8988T (cell line): Measurements from ENCODE around the gene MED25.

Experiments used
- DNase-seq: peaks from one replicate; pipeline ENCODE4 v3.0.0; 2011

MED25 gene

DNA sequence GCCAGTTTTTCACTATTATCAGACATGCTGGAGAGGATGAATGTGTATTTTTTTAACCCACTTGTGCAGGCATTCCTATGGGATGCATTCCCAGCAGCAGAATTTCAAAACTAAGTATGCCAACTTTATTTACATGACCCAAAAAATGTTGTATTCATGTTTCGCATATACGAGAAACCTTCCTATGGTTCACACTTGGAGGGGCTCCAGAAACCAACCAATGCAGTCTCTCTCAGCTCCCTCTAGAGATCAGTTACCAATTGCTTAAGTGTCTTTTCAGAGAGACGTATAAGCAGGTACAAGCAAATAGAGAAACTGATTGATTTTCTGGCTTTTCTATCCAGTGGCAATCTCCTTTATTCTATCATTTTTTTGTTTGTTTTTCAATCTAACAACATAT is 27.3 kb downstream of the MED25 start:
- no peak for DNase-seq

DNA sequence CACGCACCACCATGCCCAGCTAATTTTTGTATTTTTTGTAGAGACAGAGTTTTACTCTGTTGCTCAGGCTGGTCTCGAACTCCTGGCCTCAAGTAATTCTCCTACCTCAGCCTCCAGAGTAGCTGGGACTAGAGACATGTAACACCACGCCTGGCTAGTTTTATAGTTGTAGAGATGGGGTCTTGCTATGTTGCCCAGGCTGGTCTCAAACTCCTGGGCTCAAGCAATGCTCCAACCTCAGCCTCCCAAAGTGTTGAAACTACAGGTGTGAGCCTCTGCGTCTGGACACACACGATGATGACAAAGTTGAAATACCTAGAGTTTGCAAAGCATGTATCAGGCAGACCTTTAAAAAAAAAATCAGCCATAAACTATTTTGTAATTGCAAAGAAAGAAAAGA is 28.3 kb downstream of the MED25 start:
- no peak for DNase-seq

DNA sequence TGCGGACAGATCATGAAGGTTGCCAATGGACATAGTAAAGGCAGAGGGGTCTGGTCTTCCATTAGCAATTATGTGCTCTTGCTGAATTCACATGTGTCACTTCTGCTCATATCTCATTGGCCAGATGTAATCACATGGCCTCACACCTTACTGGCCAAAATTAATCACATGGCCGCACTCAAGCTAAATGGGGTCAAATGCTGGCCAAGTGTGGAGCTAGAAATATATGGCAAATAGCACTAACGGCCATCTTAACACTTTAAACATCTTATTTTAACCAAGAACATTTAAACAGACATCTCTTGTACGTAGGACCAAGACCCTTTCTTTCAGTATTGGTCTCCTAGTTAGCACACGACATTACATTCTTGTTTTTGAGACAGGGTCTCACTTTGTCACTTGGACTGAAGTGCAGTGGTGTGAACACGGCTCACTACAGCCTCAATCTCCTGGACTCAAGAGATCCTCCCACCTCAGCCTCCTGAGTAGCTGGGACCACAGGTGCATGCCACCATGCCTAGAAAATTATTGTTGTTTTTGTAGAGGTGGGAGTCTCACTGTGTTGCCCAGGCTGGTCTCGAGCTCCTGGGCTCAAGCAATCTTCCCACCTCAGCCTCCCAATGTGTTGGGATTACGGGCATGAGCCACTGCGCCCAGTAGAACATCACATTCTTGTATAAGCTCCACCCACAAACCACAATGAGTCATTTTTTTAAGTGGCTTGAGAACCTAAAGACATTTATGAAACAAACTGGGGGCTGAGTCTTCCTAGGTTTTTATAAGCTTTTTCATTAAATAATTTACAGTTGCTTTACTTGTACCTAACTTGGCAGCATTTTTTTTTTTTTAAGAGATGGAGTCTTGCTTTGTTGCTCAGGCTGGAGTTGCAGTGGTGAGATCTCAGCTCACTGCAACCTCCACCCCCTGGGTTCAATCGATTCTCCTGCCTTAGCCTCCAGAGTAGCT is 29.9 kb downstream of the MED25 start:
- no peak for DNase-seq

DNA sequence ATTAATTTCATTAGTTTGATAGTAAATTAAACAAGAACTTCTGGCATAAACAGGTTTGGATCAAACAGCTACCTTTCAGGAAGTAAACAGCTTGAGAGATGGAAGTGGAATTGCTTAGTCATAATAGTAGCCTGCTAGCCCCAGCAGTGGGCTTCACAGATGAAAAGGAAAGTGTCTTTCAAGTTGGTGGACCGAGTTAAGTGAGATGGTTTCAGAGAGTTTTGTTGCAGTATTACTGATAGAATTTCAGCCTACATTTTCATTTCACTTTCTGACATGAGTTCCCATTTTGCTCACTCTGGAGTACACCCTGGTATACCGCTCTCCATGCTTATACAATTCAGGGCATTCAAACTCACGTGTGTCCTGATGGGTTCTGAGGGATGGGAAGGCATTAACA is 30.8 kb downstream of the MED25 start:
- no peak for DNase-seq

DNA sequence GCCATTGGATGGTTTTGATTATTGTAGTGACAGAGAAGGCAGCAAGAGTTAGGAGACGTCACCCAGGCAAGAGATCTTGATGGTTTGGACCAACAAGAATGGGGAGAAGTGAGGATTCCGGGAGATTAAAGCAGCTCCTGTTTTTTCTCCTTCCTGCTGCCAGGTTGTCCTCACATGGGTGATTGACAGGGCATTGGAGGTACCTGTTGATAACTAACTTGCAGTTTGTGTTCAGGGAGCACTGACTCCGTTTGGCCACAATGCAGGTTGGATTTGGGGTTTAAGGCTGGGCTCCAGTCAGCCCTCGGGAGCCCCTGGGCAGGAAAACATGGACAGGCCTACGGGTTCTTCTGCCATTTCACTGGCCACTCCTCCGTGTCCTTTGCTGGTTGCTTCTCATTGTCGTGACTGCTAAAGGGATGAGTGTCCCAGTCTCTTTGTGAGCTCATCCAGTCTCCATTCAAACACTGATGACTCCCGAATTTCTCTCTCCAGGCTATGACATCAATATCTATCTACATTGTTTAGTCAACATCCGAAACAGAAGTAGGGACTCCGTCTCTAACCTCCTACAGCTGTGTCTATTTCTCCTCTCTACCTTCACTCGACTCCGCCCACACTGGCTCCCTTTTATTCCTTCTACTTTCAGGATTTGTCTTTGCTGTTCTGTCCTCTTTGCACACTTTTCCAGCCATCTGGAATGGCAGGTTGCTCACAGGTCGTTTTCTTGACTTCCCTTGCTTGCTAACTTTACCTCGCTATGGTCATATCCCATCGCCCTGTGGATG is 31.5 kb downstream of the MED25 start:
- no peak for DNase-seq

DNA sequence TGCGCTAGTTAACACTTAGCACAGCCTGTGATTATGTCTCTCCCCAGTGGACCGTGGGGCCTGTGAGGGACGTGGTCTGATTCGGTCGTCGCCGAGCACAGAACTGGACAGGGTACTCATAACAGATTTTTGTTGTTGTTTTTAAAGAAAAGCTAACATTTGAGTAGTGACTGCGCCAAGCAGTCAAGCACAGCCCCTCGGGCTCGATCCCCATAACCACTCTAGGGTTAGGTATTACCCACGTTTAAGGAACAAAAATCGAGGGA is 32.1 kb downstream of the MED25 start:
- DNase-seq, result no peak

DNA sequence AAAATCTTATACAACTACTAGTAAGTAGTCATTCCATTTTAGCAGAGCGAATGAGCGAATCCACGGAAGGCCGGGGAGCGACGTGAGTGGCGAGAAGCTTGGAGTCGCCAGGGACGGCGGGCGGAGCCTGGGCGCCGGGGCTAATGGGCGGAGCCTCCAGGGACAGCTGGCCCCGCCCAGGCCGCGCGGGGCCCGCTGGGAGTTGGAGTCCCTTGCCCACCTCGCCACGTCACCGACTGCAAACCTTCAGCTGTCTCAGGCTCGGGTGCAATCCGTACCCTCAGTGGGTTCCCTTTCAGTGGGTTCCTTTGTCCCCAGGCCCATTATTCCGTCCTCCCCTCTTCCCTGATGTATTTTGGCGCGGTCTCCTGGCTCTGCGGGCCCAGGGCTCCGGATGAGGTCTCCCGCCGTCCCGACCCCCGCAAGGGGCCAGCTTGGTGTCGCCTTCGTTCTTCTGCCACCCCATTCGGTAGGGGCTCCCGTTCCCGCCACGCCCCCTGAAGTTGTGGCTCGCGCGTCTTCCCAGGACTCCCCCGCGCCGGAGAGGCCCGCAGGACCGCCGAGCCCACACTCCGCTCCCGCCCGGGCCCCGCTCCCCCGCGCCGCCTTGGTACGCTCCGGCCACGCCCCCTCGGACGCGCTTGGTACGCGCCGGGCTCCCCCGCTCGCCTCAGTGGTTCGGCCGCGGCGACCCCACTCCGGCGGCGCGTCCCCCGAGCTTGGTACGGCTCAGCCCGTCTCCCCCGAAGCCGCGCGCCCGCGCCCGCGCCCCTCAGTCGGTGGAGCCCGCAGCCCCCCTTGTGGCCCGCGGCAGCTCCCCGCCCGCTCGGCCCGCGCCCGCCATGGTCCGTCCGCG is 32.6 kb downstream of the MED25 start, which contains the start of gene PTOV1:
PTOV1 (plus strand) TSS at position 673 of the 856 bp plus-strand sequence.
- peak; percentile 94 for DNase-seq

DNA sequence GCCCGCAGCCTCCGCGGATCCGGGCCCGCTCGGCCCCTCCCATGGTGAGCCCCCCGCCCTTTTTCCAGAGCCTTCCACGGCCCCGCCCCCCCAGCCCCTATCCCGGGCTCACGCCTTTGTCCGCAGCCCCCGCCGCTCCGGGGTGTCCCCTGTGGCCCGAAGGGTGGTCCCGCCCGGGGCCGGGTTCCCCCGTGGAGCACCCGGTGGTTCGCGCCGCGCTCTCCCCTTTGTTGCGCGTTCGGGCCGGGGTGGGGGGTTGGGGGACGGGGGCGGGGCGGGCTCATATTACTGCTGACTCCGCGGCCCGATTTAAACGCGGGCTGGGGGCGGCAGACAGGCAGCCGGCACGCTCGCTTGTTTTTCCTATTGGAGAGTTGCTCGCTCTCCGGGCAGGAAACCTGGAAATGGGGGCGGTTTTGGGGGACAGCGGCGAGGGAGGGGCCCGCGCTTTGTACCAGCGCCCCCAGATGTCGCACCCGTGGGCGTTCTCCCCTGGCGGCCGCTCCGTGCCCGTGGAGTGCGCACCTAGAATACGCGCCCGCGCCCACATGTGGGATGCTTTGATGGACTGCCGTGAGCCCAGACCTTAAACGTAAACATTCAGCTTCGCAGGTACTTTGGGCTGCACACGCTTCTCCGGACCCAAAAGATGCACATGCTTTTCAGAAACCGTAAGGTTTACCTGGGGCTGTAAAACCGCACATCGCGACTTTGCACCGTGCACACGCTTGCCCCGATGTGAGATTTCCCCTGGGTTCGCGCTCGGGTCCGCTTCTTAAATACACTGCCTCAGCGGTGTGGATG is 33.6 kb downstream of the MED25 start:
- DNase-seq, result no peak

DNA sequence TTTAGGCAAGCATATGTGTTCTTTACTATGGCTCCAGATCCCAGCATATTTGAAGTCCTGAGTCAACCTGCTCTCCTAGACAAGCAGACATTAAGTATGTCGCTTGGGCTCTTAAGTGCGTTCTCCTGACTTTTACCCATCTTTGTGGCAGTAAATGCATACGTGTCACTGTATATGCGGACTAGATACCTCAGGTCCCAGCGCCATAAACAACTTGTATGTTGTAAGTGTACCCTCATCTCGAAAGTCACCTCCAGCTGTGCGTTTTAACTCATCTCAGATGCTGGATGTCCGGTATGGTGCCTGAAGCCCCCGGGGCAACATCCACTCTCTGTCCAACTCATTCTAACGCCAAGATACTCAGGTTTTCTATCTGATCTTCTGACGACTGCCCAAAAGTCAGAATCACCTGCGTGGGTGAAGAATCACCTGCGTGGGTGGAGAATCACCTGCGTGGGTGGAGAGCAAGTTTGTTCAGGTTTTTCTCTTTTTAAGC is 34.6 kb downstream of the MED25 start:
- no peak for DNase-seq

DNA sequence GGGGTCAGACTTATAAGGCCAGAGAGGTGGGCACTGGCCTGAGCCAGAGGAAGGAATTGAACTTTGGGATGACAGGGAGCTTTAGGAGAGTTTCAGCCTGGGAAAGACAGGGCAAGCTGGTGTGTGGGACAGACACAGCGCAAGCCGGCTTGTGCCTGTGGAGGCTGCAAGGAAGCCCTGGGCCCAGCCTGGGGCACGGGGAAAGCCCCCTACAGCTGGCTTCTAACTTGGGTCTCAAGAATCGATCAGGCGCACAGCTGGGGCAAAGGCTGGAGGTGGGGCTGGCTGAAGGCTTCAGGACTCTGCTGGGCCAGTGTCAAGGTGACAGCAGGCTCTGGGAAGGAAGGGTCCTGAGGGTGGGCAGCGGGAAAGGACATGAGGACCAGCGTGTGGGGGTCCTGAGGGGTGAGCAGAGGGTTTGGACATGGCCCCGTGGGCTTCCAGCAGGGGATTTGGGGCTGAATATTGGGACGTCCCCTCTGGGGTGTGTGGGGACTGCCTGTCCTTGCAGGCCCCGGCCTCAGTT is 35.8 kb downstream of the MED25 start:
- no peak for DNase-seq

DNA sequence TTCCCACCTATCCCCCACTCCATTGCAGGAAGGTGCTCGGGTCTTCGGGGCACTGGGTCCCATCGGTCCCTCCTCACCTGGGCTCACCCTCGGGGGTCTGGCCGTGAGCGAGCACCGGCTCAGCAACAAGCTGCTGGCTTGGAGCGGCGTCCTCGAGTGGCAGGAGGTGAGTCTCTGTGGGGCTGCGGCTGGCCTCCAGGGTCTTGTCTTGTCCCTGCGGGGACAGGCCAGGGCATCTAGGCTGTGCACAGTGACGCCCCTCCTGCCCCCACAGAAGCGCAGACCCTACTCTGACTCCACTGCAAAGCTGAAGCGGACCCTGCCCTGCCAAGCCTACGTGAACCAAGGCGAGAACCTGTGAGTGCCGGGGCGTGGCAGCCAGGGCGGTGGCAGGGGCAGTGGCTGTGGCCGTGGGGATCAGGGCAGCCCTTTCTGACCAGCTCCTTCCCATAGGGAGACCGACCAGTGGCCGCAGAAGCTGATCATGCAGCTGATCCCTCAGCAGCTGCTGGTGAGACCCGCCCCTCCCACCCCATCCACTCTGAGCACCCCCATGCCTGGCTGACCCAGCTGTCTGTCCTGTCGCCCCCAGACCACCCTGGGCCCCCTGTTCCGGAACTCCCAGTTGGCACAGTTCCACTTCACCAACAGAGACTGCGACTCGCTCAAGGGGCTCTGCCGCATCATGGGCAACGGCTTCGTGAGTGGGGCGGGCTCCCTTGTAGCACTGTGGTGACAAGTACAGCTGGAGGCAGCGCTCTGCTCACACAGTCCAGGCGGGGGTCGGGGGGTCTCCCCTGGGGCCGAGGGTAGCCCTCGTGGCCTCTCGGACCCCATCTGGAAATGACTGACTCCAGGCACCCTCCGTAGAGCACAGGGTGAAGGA is 36.5 kb downstream of the MED25 start:
- DNase-seq, result no peak

DNA sequence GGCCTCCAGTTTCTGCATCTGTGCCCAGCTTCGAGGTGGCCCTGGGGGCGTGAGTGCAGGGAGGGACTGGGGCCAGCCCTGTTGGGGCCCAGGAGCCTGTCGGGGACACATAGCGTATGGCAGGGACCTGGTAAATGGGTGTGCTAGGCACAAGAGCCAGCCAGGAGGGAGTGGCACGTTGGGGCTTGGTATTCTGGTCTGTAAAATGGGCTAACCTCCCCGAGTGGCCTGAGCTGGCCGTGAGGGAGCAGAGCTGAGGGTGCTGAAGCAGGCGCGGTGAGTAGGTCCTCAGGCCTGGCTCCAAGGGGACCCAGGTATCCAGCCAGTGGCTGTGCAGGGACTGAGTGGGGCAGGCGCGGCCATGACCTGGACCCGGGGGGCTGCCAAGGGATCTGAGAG is 37.2 kb downstream of the MED25 start:
- no peak for DNase-seq

DNA sequence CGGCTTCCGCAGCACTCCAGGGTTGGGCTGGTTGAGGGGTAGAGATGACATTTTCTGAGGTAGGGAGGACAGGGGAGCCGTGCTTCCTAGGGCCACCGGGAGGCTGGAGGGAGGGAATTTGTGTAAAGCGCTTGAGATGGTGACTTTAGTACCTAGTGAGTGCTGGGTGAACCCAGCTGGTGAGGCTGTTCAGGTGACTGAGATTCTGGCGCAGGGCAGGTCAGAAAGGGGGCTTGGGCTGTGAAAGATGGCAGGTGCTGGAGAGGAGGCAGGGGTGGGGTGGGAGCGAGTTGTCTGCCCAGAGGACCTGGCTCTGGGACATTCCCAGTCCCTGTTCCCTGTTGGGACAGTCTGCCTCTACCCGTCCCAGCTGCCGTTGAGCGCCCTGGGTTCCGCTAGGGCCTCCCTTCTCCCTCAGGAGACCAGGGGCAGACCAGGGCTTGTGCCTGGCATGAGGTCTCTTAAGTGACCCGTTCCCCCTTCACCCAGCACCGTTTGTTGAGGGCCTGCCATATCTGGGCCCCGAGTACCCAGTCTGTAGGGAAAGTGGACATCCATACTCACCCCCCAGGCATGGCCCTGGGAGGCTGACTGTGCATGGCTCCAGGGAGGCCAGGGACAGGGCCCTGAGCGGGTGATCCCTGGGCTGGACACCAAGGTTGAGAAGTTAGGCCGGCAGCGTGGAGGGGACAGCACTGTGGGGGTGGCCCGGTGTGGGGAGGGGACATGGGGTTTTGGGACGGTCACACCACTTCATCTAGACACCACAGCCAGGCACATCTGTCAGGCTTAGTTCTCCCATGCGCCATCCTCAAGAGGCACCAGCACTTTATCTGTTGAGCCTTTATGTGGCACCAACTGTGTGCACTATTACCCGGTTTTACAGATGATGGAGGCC is 37.8 kb downstream of the MED25 start:
- no peak for DNase-seq

DNA sequence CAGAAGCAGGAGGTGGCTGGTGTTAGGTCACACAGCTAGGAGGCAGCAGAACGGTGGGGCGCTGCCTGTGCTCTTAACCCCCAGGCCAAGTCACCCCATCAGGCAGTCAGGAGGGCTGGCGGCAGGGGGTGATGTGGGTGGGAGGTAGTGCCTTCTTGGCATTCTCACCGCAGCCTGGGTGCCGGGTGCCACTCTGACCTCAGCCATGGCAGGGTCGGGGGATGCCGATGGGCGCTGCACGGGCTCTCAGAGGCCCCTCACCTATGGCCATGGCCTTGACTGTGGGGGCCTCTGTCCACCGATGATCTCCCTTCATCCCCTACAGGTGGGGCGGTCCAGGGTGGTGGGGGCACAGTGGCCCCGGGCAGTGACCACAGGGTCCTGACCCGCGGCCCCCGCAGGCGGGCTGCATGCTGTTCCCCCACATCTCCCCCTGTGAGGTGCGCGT is 38.5 kb downstream of the MED25 start:
- no peak for DNase-seq

DNA sequence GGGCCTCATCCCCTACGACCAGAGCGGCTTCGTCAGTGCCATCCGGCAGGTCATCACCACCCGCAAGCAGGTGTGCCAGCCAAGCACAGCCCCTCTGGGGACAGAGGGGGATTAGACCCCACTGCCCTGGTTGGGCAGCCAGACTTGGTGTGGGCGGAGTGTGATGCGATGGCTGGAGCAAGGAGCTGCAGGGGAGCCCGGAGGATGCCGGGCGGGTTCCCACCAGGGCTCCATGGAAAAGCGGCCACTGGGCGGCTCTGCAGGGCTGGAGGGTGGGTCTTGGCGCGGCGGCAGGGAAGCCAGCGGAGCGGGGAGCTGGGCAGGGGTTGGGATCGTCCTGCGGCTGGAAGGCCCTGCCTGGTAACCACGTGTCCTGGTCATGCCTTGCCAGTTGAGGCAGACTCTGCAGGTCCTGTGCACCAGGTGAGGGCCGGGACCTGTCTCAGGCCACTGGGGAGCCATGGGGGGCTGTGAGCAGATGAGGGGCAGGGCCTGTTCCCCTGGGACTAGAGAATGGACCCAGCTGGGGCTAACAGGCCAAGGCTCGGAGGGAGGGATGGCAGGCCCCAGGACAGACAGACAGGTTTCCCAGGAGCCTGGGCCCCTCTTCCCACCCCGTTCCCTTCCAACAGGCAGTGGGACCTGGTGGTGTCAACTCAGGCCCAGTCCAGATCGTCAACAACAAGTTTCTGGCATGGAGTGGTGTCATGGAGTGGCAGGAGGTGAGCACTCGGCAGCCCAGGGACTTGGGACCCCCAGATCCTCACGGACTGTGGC is 39.2 kb downstream of the MED25 start:
- no peak for DNase-seq

DNA sequence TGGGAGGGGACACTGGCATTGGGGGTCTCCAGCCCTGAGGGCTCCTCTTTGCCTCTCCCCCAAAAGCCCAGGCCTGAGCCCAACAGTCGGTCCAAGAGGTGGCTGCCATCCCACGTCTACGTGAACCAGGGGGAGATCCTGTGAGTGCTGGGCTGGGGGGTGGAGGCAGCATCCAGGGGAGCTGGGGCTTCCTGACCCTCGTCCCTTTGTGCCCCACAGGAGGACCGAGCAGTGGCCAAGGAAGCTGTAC is 39.7 kb downstream of the MED25 start:
- DNase-seq, result no peak

DNA sequence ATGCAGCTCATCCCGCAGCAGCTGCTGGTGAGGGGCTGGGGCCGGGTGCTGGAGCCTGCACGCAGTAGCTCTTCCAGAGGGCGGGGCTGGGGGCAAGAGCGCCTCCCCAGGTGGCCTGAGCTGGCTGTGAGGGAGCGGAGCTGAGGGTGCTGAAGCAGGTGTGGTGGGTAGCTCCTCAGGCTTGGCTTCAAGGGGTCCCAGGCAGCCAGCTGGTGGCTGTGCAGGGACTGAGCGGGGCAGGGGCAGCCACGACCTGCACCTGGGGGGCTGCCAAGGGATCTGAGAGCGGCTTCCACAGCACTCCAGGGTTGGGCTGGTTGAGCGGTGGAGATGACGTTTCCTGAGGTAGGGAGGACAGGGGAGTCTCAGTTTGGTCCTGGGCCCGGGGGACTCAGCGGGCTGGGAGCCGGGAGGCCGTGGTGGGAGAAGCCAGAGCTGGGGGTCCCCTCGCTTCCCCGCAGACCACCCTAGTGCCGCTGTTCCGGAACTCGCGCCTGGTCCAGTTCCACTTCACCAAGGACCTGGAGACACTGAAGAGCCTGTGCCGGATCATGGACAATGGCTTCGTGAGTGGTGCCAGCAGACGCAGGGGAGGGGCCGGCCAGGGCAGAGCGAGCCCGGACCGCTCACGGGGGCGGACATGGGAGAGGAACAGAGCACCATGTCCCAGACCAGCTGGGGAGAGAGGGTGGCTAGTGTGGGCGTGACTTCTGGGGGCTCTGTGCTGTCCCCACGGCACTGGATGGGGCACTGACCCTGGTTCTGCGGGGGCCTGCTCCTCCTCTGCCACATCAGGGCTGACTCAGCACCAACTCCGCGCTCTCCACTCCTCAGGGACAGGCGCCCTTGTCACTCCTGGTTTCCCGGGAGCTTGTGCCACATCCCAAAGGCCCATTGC is 40.2 kb downstream of the MED25 start:
- no peak for DNase-seq

DNA sequence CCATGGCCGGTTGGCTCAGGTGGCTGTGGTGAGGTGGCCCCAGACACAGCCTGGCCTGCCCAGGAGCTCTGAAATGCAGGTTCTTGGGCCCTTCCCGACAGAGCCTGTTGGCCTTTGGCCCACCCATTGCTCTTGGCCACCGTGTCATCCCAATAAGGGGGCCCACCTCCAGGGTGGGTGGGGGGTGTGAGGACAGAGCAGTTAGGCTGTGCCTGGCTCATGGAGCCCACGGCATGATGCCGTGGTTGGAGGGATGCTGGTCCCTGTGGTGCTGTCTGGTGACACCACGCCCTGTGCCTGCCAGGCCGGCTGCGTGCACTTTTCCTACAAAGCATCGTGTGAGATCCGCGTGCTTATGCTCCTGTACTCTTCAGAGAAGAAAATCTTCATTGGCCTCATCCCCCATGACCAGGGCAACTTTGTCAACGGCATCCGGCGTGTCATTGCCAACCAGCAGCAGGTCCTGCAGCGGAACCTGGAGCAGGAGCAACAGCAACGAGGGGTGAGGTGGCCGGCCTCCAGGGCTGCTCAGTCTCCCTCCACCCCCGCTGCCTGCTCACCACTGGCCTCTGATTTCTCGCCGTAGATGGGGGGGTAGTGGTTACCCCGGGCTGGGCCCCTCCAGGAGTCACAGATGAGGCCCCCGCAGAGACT is 41.7 kb downstream of the MED25 start:
- DNase-seq, result no peak
